ENCODE measurements around the gene PSMC2. TPM values are rescaled to one million over a fixed set of nuclear protein-coding genes. Genes with fewer than 3 reads are reported as not detected.

The PSMC2 gene
- total RNA-seq = 86.5 to 89.0 TPM (median 87.0 TPM) in 3 replicates

- Mint-ChIP-seq H3K4me1 (peaks cover 27% of the 10 kb centered on the region), H3K27ac (peak within 1 kb of the TSS; percentile 100), H3K9me3 (no peaks in the 10 kb centered on the region), H3K27me3 (ENCODE audit: low read depth) (no peaks in the 10 kb centered on the region), H3K4me3 (peak within 1 kb of the TSS; percentile 100), H3K36me3 (peaks cover 2% of the 10 kb centered on the region)
- TF ChIP-seq CTCF (IDR thresholded peaks at IDR 0.05; ENCODE audit: unreplicated experiment) = no peak
- peak; percentile 28 to 77 for DNase-seq (ENCODE audit: low spot score in 2 of 2, unreplicated experiment in 2 of 2)
These were observed at the start of gene PSMC2 for GRCh38 chr7:103347507-103348267. Gene PSMC2, plus strand, starts transcription at chr7:103347643. Its CDS starts 69 bp downstream, at chr7:103347712.

- Mint-ChIP-seq H3K9me3 (peaks cover 3% of the 10 kb centered on the region), H3K27me3 (ENCODE audit: low read depth) (peaks cover 13% of the 10 kb centered on the region), H3K4me3 (peak overlapping the region; percentile 88), H3K27ac (peak overlapping the region; percentile 90), H3K4me1 (peaks cover 15% of the 10 kb centered on the region), H3K36me3 (peaks cover 16% of the 10 kb centered on the region)
- no peak for TF ChIP-seq CTCF (IDR thresholded peaks at IDR 0.05; ENCODE audit: unreplicated experiment)
- DNase-seq (ENCODE audit: low spot score in 2 of 2, unreplicated experiment in 2 of 2) = no peak
These were observed 49.6 kb upstream of the PSMC2 start for GRCh38 chr7:103297837-103298179.

- Mint-ChIP-seq H3K9me3 (no peaks in the 10 kb centered on the region), H3K27me3 (ENCODE audit: low read depth) (no peaks in the 10 kb centered on the region), H3K36me3 (peaks cover 26% of the 10 kb centered on the region), H3K27ac (no peak overlapping the region), H3K4me3 (no peak overlapping the region), H3K4me1 (peaks cover 15% of the 10 kb centered on the region)
- DNase-seq (ENCODE audit: low spot score in 2 of 2, unreplicated experiment in 2 of 2) = no peak
- no peak for TF ChIP-seq CTCF (IDR thresholded peaks at IDR 0.05; ENCODE audit: unreplicated experiment)
These were observed 47.8 kb upstream of the PSMC2 start for GRCh38 chr7:103299660-103300059.

- DNase-seq (ENCODE audit: low spot score in 2 of 2, unreplicated experiment in 2 of 2) = no peak
- Mint-ChIP-seq H3K36me3 (peaks cover 36% of the 10 kb centered on the region), H3K4me3 (no peak overlapping the region), H3K4me1 (peaks cover 15% of the 10 kb centered on the region), H3K27ac (no peak overlapping the region), H3K27me3 (ENCODE audit: low read depth) (no peaks in the 10 kb centered on the region), H3K9me3 (no peaks in the 10 kb centered on the region)
- no peak for TF ChIP-seq CTCF (IDR thresholded peaks at IDR 0.05; ENCODE audit: unreplicated experiment)
These were observed 46.0 kb upstream of the PSMC2 start for GRCh38 chr7:103301441-103301840.

GRCh38 chr7:103307503-103308231 lies 39.8 kb upstream of the PSMC2 start:
- TF ChIP-seq CTCF (IDR thresholded peaks at IDR 0.05; ENCODE audit: unreplicated experiment) = no peak
- Mint-ChIP-seq H3K4me3 (no peak overlapping the region), H3K9me3 (no peaks in the 10 kb centered on the region), H3K27ac (no peak overlapping the region), H3K27me3 (ENCODE audit: low read depth) (no peaks in the 10 kb centered on the region), H3K36me3 (peaks cover 38% of the 10 kb centered on the region), H3K4me1 (no peaks in the 10 kb centered on the region)
- DNase-seq (ENCODE audit: low spot score in 2 of 2, unreplicated experiment in 2 of 2) = no peak

All from mesothelial cell of epicardium (in vitro differentiated cells).